ENCODE measurements around the gene UPF2.
"Not testable (repeated sequence)": the region's sequence is repeated elsewhere in the genome, so short reads cannot be mapped to it uniquely, and the experiment has no call there.

The UPF2 gene

DNA sequence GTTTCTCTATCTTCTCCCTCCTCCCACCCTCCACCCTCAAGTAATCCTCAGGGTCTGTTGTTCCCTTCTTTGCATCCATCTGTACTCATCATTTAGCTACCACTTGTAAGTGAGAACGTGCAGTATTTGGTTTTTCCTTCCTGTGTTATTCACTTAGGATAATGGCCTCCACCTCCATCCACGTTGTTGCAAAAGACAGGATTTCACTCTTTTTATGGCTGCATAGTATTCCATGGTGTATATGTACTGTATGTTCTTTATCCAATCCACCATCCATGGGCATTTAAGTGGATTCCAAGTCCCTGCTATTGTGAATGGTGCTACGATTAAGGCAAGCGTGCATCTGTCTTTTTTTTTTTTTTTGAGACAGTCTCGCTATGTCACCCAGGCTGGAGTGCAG lies 147.0 kb downstream of the UPF2 start:
- H3K27me3 Mint-ChIP-seq, result peaks cover 14% of the 10 kb centered on the region
- H3K27ac Mint-ChIP-seq, result no peak overlapping the region
- no peaks in the 10 kb centered on the region for H3K36me3 Mint-ChIP-seq
- no peaks in the 10 kb centered on the region for H3K4me1 Mint-ChIP-seq
- no peaks in the 10 kb centered on the region for H3K9me3 Mint-ChIP-seq
- ATAC-seq, result no peak
- H3K4me3 Mint-ChIP-seq, result no peak overlapping the region

GRCh38 chr10:11895108-11895466 lies 147.5 kb downstream of the UPF2 start:
- Mint-ChIP-seq H3K27me3 (peaks cover 9% of the 10 kb centered on the region), H3K4me1 (no peaks in the 10 kb centered on the region), H3K9me3 (no peaks in the 10 kb centered on the region), H3K4me3 (no peak overlapping the region), H3K36me3 (no peaks in the 10 kb centered on the region), H3K27ac (no peak overlapping the region)
- ATAC-seq, result no peak

DNA sequence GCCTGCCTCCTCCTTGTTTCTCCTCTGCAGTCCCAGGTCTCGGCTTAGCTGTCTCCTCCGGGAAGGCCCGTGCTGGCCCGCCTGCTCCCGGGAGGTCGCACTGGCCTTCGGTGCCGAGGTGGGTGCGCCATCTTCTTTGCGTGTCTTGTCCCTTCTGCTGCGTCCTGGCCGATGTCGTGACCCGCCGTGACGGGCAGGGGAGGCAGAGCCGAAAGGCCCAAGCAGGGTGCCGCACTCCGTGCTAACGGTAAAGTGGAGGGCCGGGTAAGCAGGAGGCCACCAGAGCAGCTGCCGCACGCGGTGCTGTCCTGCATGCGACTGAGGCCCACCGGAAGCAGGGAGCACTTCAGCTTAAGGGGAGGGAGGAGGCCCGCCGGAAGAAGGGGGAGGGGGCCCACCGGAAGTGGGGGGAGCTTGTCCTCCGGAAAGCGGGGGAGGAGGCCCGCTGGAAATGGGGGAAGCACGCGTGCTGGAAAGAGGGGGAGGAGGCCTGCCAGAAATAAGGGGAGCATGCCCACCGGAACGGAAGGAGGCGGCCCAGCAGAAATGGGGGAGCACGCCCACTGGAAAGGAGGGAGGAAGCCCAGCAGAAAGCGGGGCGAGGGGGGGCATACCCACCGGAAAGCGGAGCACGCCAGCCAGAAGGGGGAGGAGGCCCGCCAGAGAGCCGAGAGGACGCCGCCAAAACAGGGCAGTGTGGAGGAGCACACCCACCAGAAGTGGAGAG lies 148.1 kb downstream of the UPF2 start:
- peaks cover 7% of the 10 kb centered on the region for H3K27me3 Mint-ChIP-seq
- H3K4me3 Mint-ChIP-seq, result no peak overlapping the region
- no peak for ATAC-seq
- no peaks in the 10 kb centered on the region for H3K9me3 Mint-ChIP-seq
- H3K36me3 Mint-ChIP-seq, result no peaks in the 10 kb centered on the region
- no peaks in the 10 kb centered on the region for H3K4me1 Mint-ChIP-seq
- no peak overlapping the region for H3K27ac Mint-ChIP-seq

- H3K4me3 Mint-ChIP-seq, result no peak overlapping the region
- H3K9me3 Mint-ChIP-seq, result no peaks in the 10 kb centered on the region
- H3K4me1 Mint-ChIP-seq, result no peaks in the 10 kb centered on the region
- no peak overlapping the region for H3K27ac Mint-ChIP-seq
- no peaks in the 10 kb centered on the region for H3K36me3 Mint-ChIP-seq
- ATAC-seq, result no peak
- peaks cover 6% of the 10 kb centered on the region for H3K27me3 Mint-ChIP-seq
Measured at GRCh38 chr10:11893749-11894278, 148.8 kb downstream of the UPF2 start.

- Mint-ChIP-seq H3K36me3 (no peaks in the 10 kb centered on the region), H3K9me3 (no peaks in the 10 kb centered on the region), H3K4me1 (peaks cover 6% of the 10 kb centered on the region), H3K27me3 (no peaks in the 10 kb centered on the region), H3K4me3 (no peak overlapping the region), H3K27ac (no peak overlapping the region)
- ATAC-seq, result no peak
Measured at GRCh38 chr10:11891776-11892486, 150.7 kb downstream of the UPF2 start.

DNA sequence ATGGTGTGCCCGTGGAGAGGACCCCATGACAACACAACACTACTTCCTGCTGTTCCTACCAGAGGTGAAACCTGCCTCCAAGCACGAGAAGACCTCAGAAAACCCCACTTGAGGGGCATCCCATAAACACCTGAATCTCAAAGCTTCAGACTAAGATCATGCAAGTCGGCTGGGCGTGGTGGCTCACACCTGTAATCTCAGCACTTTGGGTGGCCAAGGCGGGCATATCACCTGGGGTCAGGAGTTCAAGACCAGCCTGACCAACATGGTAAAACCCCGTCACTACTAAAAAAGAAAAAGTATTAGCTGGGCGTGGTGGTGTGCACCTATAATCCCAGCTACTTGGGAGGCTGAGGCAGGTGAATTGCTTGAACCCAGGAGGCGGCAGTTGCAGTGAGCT lies 153.3 kb downstream of the UPF2 start:
- not testable (repeated sequence) for ATAC-seq, H3K9me3 Mint-ChIP-seq, H3K27me3 Mint-ChIP-seq, H3K36me3 Mint-ChIP-seq, H3K4me3 Mint-ChIP-seq, H3K27ac Mint-ChIP-seq
- H3K4me1 Mint-ChIP-seq, result peaks cover 18% of the 10 kb centered on the region

DNA sequence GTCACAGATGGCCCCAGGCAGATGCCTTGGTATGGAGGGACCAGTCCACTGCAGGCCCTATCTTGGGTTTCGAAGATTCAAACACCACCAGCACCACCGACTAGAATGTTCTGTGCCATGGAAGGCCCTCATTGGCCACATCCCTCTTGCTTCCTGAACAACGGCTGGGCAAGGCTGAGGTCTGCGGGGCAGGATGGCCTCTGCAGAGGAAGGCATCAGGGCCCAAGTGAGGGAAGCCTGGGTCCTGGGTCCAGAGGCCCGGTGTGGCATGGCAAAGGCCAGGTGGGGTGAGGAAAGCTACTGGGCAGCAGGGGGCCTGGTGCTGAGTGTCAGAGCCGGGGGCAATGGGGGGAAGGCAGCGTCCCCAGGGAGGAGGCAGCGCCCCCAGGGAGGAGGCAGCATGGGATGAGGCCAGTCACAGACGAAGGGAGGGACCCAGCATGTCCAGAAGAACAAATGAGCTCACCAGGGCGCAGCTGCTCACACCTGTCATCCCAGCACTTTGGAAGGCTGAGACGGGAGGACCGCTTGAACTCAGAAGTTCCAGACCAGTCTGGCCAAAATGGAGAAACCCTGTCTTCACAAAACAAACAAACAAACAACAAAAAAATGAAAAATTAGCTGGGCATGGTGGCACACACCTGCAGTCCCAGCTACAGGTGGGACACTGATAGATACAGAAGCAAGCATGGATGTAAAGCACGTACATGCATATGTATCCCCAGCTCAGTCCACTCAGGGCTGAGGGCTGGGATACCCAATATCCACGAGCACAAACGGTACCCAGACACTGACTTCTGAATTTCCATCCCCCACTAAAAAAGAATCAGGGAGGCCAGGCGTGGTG lies 155.0 kb downstream of the UPF2 start:
- Mint-ChIP-seq H3K36me3 (no peaks in the 10 kb centered on the region), H3K4me3 (no peak overlapping the region), H3K27ac (peak overlapping the region; percentile 71), H3K4me1 (peaks cover 18% of the 10 kb centered on the region), H3K9me3 (no peaks in the 10 kb centered on the region), H3K27me3 (no peaks in the 10 kb centered on the region)
- ATAC-seq, result peak; percentile 32

DNA sequence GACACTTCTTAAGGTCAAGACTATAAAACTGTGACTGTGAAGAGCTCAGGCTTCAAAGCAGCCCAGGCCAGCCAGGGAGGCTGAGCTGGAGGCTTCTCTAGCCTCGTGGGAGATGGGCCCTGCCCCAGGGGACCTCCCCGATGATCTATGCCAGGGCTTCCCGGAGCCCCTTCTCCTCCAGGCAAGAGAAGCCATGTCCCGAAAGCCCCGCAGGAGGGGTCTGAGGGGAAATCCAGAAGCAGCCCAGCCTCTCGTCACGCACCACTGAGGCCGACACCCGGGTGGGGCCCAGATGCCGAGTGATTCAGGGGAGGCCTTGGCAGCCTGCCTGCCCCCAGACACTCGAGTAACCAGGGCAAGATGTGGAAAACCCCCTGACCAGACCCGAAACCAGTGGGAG lies 155.8 kb downstream of the UPF2 start:
- H3K9me3 Mint-ChIP-seq, result no peaks in the 10 kb centered on the region
- H3K27me3 Mint-ChIP-seq, result no peaks in the 10 kb centered on the region
- peaks cover 18% of the 10 kb centered on the region for H3K4me1 Mint-ChIP-seq
- no peaks in the 10 kb centered on the region for H3K36me3 Mint-ChIP-seq
- ATAC-seq, result peak; percentile 60
- H3K27ac Mint-ChIP-seq, result peak overlapping the region; percentile 71
- peak overlapping the region; percentile 36 for H3K4me3 Mint-ChIP-seq

DNA sequence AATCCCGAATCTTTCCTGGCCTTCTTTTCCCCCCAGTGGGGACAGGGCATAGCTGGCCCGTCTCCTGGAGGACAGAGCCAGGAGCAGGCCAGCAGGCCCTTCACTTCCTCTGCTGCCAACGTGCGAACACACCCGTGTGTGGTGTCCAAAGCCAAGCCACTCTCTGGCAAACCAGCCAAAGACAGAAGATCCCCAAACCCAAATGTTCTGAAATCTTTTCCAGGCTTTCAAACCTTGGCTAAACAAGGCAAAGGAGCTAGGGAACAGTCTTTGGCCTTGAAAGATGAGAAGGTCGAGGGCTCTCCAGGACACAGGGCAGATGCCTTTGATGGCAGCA lies 156.5 kb downstream of the UPF2 start:
- H3K27me3 Mint-ChIP-seq, result no peaks in the 10 kb centered on the region
- ATAC-seq, result no peak
- no peaks in the 10 kb centered on the region for H3K9me3 Mint-ChIP-seq
- H3K36me3 Mint-ChIP-seq, result no peaks in the 10 kb centered on the region
- no peak overlapping the region for H3K27ac Mint-ChIP-seq
- H3K4me3 Mint-ChIP-seq, result no peak overlapping the region
- peaks cover 18% of the 10 kb centered on the region for H3K4me1 Mint-ChIP-seq

DNA sequence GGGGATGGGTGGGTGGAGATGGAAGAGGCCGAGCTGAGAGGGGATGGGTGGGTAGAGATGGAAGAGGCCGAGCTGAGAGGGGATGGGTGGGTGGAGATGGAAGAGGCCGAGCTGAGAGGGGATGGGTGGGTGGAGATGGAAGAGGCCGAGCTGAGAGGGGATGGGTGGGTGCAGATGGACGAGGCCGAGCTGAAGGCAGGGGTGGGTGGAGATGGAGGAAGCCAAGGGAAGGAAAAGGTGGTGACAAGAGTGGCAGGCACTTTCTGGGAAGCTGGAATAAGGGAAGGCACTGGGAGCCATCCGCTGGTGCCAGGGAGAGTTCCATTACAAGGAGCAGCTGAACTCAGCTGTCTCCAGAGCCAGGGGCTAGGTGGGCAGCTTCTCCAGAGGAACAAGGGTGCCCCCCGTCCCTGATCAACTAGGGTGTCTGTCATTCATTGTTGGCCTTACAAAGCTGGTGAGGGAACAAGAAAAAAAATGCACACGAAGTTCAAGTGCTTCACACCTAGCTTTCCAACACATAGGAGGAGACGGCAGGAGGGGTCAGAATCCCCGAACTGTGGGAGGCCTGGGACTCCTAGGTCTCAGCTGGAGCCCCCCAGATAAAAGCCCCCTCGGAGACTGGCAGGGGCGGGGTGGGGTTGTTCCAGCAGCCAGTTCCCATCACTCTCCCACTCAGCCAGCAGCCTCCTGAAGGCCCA lies 157.0 kb downstream of the UPF2 start:
- Mint-ChIP-seq H3K27ac (no peak overlapping the region), H3K4me1 (peaks cover 18% of the 10 kb centered on the region), H3K27me3 (no peaks in the 10 kb centered on the region), H3K9me3 (no peaks in the 10 kb centered on the region), H3K4me3 (no peak overlapping the region), H3K36me3 (no peaks in the 10 kb centered on the region)
- no peak for ATAC-seq

DNA sequence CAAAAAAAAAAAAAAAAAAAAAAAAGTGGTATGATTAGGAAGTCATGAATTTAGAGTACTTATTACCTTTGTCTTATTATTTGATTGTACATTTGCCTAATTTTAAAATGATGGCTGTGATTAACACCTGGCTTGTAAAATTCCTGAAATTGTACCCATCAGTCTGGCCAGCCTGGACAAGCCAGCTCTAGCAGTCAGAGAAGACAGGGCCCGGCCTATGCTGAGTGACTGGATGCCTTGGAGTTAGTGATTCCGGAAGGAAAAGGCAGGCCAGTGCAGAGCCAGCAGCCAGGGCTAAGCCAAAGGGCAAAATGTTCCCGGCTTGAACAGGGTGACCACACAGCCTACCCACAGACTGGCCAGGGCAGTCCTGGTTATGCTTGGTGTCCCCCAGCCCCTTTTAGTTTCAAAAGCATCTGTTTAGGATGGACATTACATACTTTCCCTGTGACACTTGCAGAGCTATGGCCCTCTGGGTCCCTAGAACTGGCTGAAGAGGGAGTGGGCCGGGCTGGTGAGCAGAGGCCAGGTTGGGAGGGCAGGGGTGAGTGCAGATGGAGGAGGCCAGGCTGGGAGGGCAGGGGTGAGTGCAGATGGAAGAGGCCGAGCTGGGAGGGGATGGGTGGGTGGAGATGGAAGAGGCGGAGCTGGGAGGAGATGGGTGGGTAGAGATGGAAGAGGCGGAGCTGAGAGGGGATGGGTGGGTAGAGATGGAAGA lies 157.7 kb downstream of the UPF2 start:
- Mint-ChIP-seq H3K4me3 (no peak overlapping the region), H3K27me3 (peaks cover 5% of the 10 kb centered on the region), H3K4me1 (peaks cover 18% of the 10 kb centered on the region), H3K27ac (no peak overlapping the region), H3K9me3 (no peaks in the 10 kb centered on the region), H3K36me3 (no peaks in the 10 kb centered on the region)
- ATAC-seq, result no peak

- H3K9me3 Mint-ChIP-seq, result no peaks in the 10 kb centered on the region
- no peak for ATAC-seq
- H3K36me3 Mint-ChIP-seq, result no peaks in the 10 kb centered on the region
- H3K4me1 Mint-ChIP-seq, result peaks cover 18% of the 10 kb centered on the region
- H3K27me3 Mint-ChIP-seq, result peaks cover 11% of the 10 kb centered on the region
- no peak overlapping the region for H3K27ac Mint-ChIP-seq
- H3K4me3 Mint-ChIP-seq, result no peak overlapping the region
Measured at GRCh38 chr10:11882646-11883375, 159.8 kb downstream of the UPF2 start.

DNA sequence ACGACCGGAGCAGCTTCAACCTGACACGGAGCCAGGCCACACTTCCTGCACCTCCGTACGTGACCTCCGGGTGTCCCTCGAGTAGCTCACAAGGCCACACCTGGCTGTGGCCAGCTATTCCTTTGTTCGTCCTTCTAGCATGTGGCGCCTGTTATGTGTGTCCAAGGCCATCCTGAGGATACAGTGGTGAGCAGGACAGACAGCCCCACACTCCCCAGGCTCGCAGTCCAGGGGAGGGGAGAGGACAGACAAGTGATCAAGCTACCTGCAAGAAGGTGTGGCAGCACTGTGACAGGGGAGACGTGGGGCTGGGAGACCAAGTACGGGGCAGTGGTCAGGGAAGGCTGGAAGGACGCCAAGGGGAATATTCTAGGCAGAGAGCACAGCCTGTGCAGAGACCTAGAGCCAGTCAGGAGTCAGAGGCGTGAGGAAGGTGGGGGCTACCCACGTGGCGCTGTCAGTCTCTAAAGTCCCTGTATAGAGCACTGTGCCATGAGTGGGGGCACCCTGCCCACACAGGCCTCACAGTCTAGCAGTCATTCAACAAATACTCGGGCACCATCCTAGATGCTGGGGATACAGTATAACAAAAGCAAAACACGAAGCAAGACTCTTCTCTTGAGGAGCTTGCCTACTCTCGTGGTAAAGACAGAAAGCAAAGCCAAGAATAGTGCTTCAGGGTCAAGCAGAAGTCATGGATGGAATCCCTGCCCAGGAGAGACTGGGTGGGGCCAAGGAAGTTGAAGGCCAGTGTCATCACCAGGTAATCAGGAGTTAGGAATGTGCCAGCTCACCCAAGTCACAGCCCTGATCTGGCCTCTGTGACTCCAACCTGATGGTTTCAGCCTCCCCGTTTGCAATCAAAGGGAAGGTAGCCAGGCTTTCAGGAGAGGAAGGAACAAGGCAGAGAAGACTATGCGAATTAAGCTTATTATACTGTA lies 160.9 kb downstream of the UPF2 start:
- peak; percentile 39 for ATAC-seq

More for the DNA sequence above, 160.9 kb downstream of the UPF2 start:
- peaks cover 11% of the 10 kb centered on the region for H3K27me3 Mint-ChIP-seq
- H3K9me3 Mint-ChIP-seq, result no peaks in the 10 kb centered on the region
- H3K36me3 Mint-ChIP-seq, result no peaks in the 10 kb centered on the region
- no peak overlapping the region for H3K27ac Mint-ChIP-seq
- no peak overlapping the region for H3K4me3 Mint-ChIP-seq
- H3K4me1 Mint-ChIP-seq, result peaks cover 10% of the 10 kb centered on the region

All from stimulated activated memory B cell treated with anti-CD40 and anti-IgM and Interleukin-4, amounts not matched to agents 10 μg/mL and 1 μg/mL and 100 μg/mL, for 72 hours (primary cell).